ENCODE measurements around the gene FKBP9. TPM values are rescaled to one million over a fixed set of nuclear protein-coding genes. Genes with fewer than 3 reads are reported as not detected.
A peak's percentile ranks its signal among the peaks of the same experiment; 100 is the strongest.
"Not testable (repeated sequence)": the region's sequence is repeated elsewhere in the genome, so short reads cannot be mapped to it uniquely, and the experiment has no call there.

The FKBP9 gene
- total RNA-seq, 1 donor from 2014 or later: 120 TPM

GRCh38 chr7:32992750-32993149 lies 35.5 kb downstream of the FKBP9 start:
- not testable (repeated sequence) for ATAC-seq (ENCODE audit: poor library complexity); DNase-seq

GRCh38 chr7:32997956-32998355 lies 40.7 kb downstream of the FKBP9 start:
- DNase-seq; ATAC-seq (ENCODE audit: poor library complexity); intact Hi-C loops (cut with DNase I): not testable (repeated sequence)

More at GRCh38 chr7:32992750-32993149, 35.5 kb downstream of the FKBP9 start:
- intact Hi-C loops (cut with DNase I): not testable (repeated sequence)

DNA sequence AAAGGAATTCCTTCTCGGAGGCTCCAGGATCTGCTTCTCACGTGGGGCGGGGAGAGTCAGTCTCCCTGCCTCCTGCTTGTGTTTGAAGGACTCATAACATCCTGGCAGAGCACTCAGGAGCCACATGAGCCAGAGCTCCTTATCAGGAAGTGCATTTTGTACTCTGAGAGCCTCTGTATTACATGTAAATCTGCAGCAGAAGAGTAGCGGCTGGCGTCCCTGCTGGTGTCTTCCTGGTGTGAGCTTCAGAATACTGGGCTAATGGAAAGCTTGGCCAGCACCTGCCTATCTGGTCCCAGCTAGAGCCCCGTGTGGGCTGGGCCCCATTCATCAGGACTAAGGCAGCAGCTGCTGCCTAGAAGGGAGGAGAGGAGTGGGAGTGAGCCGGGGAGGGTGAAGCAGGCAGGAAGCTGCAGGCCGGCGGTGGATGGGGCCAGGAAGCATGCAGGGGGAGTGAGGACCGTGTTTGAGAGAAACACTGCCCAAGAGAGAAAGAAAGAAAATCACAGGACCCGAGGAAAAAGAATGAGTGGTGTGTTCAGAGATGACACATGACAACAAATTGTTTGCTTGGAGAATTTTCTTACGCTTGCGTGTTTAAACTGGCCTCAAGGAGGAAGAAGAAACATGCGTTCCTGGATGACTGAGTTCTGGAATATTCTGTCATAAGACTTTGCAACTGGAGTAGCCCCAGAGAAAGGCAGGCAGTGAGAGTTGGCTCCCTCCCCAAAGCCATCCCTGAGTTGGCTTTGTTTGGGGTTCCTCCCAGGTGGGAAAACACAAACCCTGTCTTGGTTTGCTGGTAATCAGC lies 41.3 kb downstream of the FKBP9 start:
- ATAC-seq (ENCODE audit: poor library complexity) (peak; percentile 92), DNase-seq (peak; percentile 62)
- intact Hi-C loops (cut with DNase I): not testable (repeated sequence)

DNA sequence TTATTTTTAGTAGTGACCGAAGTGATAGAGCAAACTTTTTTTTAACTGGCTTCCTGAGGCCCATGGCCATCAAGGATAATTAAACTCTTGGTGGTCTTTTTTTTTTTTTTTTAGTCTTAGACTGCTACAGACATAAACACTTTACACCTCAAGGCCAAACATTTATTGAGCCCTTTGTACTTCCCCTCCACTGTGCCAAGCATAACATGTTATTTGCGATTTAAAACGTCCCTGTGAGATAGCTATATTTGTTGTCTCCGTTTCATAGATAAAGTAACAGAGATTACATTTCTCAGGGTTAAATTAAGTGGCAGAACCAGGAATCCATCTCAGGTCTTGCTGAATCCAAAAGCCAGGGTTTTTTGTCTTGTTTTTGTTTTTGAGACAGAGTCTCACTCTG lies 42.1 kb downstream of the FKBP9 start:
- intact Hi-C loops (cut with DNase I); DNase-seq; ATAC-seq (ENCODE audit: poor library complexity): not testable (repeated sequence)

GRCh38 chr7:33003111-33003510 lies 45.9 kb downstream of the FKBP9 start:
- DNase-seq; ATAC-seq (ENCODE audit: poor library complexity); intact Hi-C loops (cut with DNase I): not testable (repeated sequence)

DNA sequence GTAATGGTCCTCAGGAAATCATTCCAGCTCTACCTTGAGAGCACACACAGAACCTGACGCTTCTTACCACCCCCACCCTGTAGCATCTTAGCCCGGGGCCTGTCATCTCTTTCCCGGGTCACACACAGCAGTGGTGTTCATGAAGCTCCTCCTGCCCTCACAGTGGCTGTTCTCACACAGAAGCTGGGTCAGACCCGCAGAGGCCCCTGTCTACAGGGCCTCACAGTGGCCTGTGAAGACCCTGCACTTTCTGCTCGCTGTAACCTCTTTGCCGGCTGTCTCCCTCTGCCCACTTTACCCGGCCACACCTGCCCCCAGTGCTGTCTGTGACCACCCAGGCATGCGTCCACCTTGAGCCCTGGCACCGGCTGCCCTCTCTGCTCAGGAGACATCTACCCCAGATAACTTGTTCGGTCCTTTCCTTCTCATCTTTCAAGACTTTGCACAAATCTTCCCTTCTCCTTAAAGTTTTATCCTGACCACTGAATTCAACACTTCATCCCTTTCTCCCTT lies 46.9 kb downstream of the FKBP9 start:
- ATAC-seq (ENCODE audit: poor library complexity): not testable (repeated sequence)

GRCh38 chr7:33005193-33005592 lies 48.0 kb downstream of the FKBP9 start:
- intact Hi-C loops (cut with DNase I); DNase-seq; ATAC-seq (ENCODE audit: poor library complexity): not testable (repeated sequence)

More for the DNA sequence above, 46.9 kb downstream of the FKBP9 start:
- intact Hi-C loops (cut with DNase I); DNase-seq: not testable (repeated sequence)

- ATAC-seq (ENCODE audit: poor library complexity); intact Hi-C loops (cut with DNase I); DNase-seq: not testable (repeated sequence)
Measured at GRCh38 chr7:33005690-33006089, 48.5 kb downstream of the FKBP9 start.

DNA sequence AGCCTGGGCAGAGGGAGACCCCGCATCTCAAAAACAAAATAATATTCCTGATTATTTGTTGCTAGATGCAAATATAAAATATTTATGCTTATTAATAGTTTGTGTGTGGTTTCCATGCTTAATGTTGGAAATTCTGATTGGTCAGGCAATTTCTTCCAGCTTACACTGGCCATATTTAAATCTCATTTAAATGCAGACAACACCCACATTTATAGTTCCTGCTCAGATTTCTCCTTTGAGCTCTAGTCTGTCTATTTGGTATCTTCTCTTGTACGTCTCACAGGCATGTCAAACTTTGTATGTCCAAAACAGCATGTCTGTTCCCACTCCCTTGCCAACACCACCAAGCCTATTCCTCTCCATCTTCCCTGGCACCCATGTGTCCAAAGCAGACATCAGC lies 52.5 kb downstream of the FKBP9 start:
- DNase-seq: no peak
- intact Hi-C loops (cut with DNase I): no loop called here

DNA sequence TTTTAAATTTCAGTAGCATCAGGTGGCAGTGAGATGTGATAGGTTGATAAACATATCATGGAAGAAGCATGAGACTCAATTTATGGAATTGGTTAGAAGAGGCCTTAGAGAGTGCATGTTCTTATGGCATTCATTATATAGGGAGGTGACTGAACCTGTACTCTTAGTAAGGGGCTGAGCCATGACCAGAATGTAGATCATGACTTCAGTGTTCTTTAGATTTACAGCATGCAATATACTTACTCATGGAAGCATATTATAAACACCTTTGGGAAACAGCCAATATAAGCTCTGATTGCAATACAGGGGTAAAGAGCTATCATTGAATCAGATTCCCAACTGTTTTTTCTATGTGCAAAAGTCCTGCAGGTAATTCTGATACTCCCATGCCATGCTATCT lies 55.1 kb downstream of the FKBP9 start:
- ATAC-seq (ENCODE audit: poor library complexity) (no peak), DNase-seq (no peak)
- intact Hi-C loops (cut with DNase I): no loop called here

More for the DNA sequence above, 52.5 kb downstream of the FKBP9 start:
- no peak for ATAC-seq (ENCODE audit: poor library complexity)

- no peak for DNase-seq
- intact Hi-C loops (cut with DNase I): no loop called here
- no peak for ATAC-seq (ENCODE audit: poor library complexity)
Measured at GRCh38 chr7:33024189-33024757, 67.0 kb downstream of the FKBP9 start.

DNA sequence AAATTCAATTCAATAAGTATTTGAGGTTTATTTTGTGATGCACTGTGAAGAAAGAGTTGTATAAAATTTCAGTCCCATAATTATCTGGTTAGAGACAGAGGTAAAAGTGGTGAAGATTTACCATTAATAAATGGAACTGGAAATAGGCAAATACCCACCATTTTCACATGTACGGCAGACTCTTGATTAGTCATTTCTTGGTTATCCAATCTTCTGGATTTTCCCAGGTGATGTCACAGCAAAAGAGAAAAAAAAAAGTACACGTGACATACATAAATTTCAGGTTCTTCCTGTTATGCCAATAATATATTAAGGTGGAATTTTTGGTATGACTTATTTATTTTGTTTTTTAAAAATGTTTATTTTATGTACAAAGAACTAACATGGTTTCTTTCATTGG lies 78.5 kb downstream of the FKBP9 start:
- intact Hi-C loops (cut with DNase I): no loop called here
- ATAC-seq (ENCODE audit: poor library complexity): no peak
- DNase-seq: no peak

- no peak for ATAC-seq (ENCODE audit: poor library complexity)
- intact Hi-C loops (cut with DNase I): no loop called here
- no peak for DNase-seq
Measured at GRCh38 chr7:33038639-33039038, 81.4 kb downstream of the FKBP9 start.

- ATAC-seq (ENCODE audit: poor library complexity): peak; percentile 32
- intact Hi-C loops (cut with DNase I): no loop called here
- no peak for DNase-seq
Measured at GRCh38 chr7:33039257-33039902, 82.1 kb downstream of the FKBP9 start.

DNA sequence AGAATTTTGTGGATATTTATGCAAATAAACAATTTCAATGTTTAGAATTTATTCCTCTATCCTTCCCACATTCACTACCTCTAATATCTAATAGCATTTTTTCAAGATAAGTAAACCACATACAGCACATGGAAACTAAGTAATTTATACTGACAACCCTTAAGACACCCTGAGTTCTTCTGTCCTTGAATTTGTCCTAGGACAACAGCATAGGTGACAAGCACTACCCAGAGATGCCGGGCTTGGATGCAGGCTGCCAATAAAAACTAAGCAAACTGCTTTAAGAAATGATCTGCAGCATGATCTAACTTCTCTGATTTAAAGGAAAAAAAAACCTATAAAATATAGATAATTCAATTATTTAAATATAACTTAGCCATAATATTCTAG lies 82.7 kb downstream of the FKBP9 start:
- DNase-seq (no peak), ATAC-seq (ENCODE audit: poor library complexity) (peak; percentile 37)
- intact Hi-C loops (cut with DNase I): loop anchor here (10.0 kb wide), 1 partner anchor 95 kb away; no protein-coding TSS in a partner anchor

- intact Hi-C loops (cut with DNase I): loop anchor here (10.0 kb wide), 1 partner anchor 96 kb away; no protein-coding TSS in a partner anchor
- ATAC-seq (ENCODE audit: poor library complexity) (peak; percentile 78), DNase-seq (no peak)
Measured at GRCh38 chr7:33040803-33041516, 83.7 kb downstream of the FKBP9 start.

- no peak for DNase-seq
- no peak for ATAC-seq (ENCODE audit: poor library complexity)
- intact Hi-C loops (cut with DNase I): loop anchor here (10.0 kb wide), 1 partner anchor 97 kb away; no protein-coding TSS in a partner anchor
Measured at GRCh38 chr7:33041631-33042428, 84.6 kb downstream of the FKBP9 start.

Measured in Right ventricle myocardium superior (tissue), 1 donor.